Liver (tissue), 9 donors: ENCODE measurements around the gene KCNC4. TPM values are rescaled to one million over a fixed set of nuclear protein-coding genes. Genes with fewer than 3 reads are reported as not detected.

Source experiments
- DNase-seq: peaks from one replicate; pipeline ENCODE4 v3.0.0-alpha.2; 2017; ENCODE audit warnings: low spot score
- H3K27ac ChIP-seq, 2 donors: one replicate each; pipeline ENCODE4 v1.7.0; 2013; ENCODE audit warnings: inconsistent platforms in 2 of 2, low read length in 2 of 2, control low read depth in 1 of 2, low read depth in 1 of 2, mild to moderate bottlenecking in 1 of 2
- H3K27me3 ChIP-seq, 4 donors: one replicate each; pipeline versions ENCODE4 v1.6.1 to v1.7.0; 2013; ENCODE audit warnings: low read length in 3 of 4, inconsistent platforms in 1 of 4, mild to moderate bottlenecking in 1 of 4, moderate library complexity in 1 of 4; ENCODE audit not compliant: control insufficient read depth in 4 of 4, insufficient read depth in 4 of 4
- H3K36me3 ChIP-seq, 4 donors: one replicate each; pipeline versions ENCODE4 v1.6.1 to v1.7.0; 2013; ENCODE audit warnings: low read length in 3 of 4, mild to moderate bottlenecking in 3 of 4, low read depth in 1 of 4, moderate library complexity in 1 of 4; ENCODE audit not compliant: control insufficient read depth in 4 of 4, insufficient read depth in 3 of 4
- H3K4me1 ChIP-seq, 4 donors: one replicate each; pipeline versions ENCODE4 v1.6.1 to v1.7.0; 2013; ENCODE audit warnings: low read length in 3 of 4, mild to moderate bottlenecking in 3 of 4, moderate library complexity in 1 of 4; ENCODE audit not compliant: control insufficient read depth in 4 of 4, insufficient read depth in 4 of 4
- H3K4me3 ChIP-seq, 3 donors: one replicate each; pipeline versions ENCODE4 v1.6.1 to v1.7.0; 2013; ENCODE audit warnings: low read length in 3 of 3, control low read depth in 1 of 3, low read depth in 1 of 3, mild to moderate bottlenecking in 1 of 3
- H3K9ac ChIP-seq, 2 donors: one replicate each; pipeline ENCODE4 v1.7.0; 2013; ENCODE audit warnings: low read length in 2 of 2, mild to moderate bottlenecking in 2 of 2, moderate library complexity in 2 of 2, control low read depth in 1 of 2, low read depth in 1 of 2
- H3K9me3 ChIP-seq, 4 donors: one replicate each; pipeline versions ENCODE4 v1.6.1 to v1.7.0; 2013; ENCODE audit warnings: low read length in 3 of 4; ENCODE audit not compliant: control insufficient read depth in 4 of 4
- ATF3 ChIP-seq: IDR thresholded peaks from 2 replicates; pipeline ENCODE4 v1.6.1; 2016; ENCODE audit warnings: antibody characterized with exemption
- CTCF ChIP-seq: fragments of 150-350 bp; IDR thresholded peaks from 2 replicates; pipeline ENCODE4 v1.5.1; 2017; ENCODE audit warnings: improper control_type of control experiment, low read depth, low read length; ENCODE audit not compliant: missing input control
- EGR1 ChIP-seq, 2 donors: IDR thresholded peaks; 2 replicates each; pipeline ENCODE4 v1.6.1; 2016 to 2018; ENCODE audit warnings: antibody characterized with exemption in 2 of 2, low read depth in 2 of 2
- FOXA1 ChIP-seq: IDR thresholded peaks from 2 replicates; pipeline ENCODE4 v1.6.1; 2016; ENCODE audit warnings: antibody characterized with exemption
- FOXA2 ChIP-seq: IDR thresholded peaks from 2 replicates; pipeline ENCODE4 v1.6.1; 2016; ENCODE audit warnings: antibody characterized with exemption
- GABPA ChIP-seq, 2 donors: IDR thresholded peaks in 1 of 2; conservative IDR thresholded peaks in 1 of 2; 2 replicates each; pipeline ENCODE4 v1.6.1; 2016; ENCODE audit warnings: antibody characterized with exemption in 2 of 2, mild to moderate bottlenecking in 1 of 2, moderate library complexity in 1 of 2
- HNF4A ChIP-seq, 2 donors: conservative IDR thresholded peaks; 2 replicates each; pipeline ENCODE4 v1.6.1; 2016; ENCODE audit warnings: antibody characterized with exemption in 2 of 2, mild to moderate bottlenecking in 2 of 2
- HNF4G ChIP-seq: IDR thresholded peaks from 2 replicates; pipeline ENCODE4 v1.6.1; 2016; ENCODE audit warnings: antibody characterized with exemption
- JUND ChIP-seq, 2 donors: IDR thresholded peaks; 2 replicates each; pipeline ENCODE4 v1.6.1; 2016; ENCODE audit warnings: antibody characterized with exemption in 2 of 2
- MAX ChIP-seq: IDR thresholded peaks from 2 replicates; pipeline ENCODE4 v1.6.1; 2016; ENCODE audit warnings: antibody characterized with exemption
- NR2F2 ChIP-seq: IDR thresholded peaks from 2 replicates; pipeline ENCODE4 v1.6.1; 2016; ENCODE audit warnings: antibody characterized with exemption
- RAD21 ChIP-seq, 2 donors: IDR thresholded peaks; 2 replicates each; pipeline ENCODE4 v1.6.1; 2016; ENCODE audit warnings: antibody characterized with exemption in 2 of 2, mild to moderate bottlenecking in 2 of 2
- REST ChIP-seq: IDR thresholded peaks from 2 replicates; pipeline ENCODE4 v1.6.1; 2016; ENCODE audit warnings: antibody characterized with exemption, mild to moderate bottlenecking
- RXRA ChIP-seq, 2 donors: IDR thresholded peaks; 2 replicates each; pipeline ENCODE4 v1.6.1; 2017 to 2018; ENCODE audit warnings: antibody characterized with exemption in 2 of 2, mild to moderate bottlenecking in 1 of 2
- SP1 ChIP-seq: IDR thresholded peaks from 2 replicates; pipeline ENCODE4 v1.6.1; 2018; ENCODE audit warnings: antibody characterized with exemption, mild to moderate bottlenecking
- TAF1 ChIP-seq: conservative IDR thresholded peaks from 2 replicates; pipeline ENCODE4 v1.6.1; 2016; ENCODE audit warnings: antibody characterized with exemption, mild to moderate bottlenecking
- YY1 ChIP-seq: IDR thresholded peaks from 2 replicates; pipeline ENCODE4 v1.6.1; 2016; ENCODE audit warnings: antibody characterized with exemption, mild to moderate bottlenecking
- ZBTB33 ChIP-seq: IDR thresholded peaks from 2 replicates; pipeline ENCODE4 v1.6.1; 2016; ENCODE audit warnings: antibody characterized with exemption
- WGBS: extraction: QIAGEN DNeasy Blood & Tissue Kit; methylation state at CpG from one replicate; pipeline ENCODE4 v1.1.7; 2013; 5-methylcytosine and 5-hydroxymethylcytosine counted together
- polyA plus RNA-seq, 2 donors: library from polyadenylated mRNA; stranded (reverse) in 1 of 2; unstranded in 1 of 2; fragments of 200-250 nt in 1 of 2; fragments of >200 nt in 1 of 2; fragmentation: Nextera tagmentation in 1 of 2; extraction: Ambion mirVana in 1 of 2; gene quantifications; one replicate each; pipeline versions ENCODE4 v1.2.1 to v1.2.3, GENCODE V29; 2013 to 2015
- total RNA-seq, 2 donors: library from RNA; depleted of rRNA; stranded (reverse); fragments of >200 nt; gene quantifications; one replicate each; pipeline ENCODE4 v1.2.3, GENCODE V29; 2014
- donor health status: healthy.
- donor health status: healthy.
- donor health status: healthy.
- donor health status: healthy.
- donor health status: healthy.

Gene KCNC4
- total and polyA plus RNA-seq, 4 donors = 0.46 to 2.5 (median 1.5) TPM

GRCh38 chr1:110184446-110184845 is 25.7 kb upstream of the KCNC4 start:
- Histone ChIP-seq H3K4me3 (no peak overlapping the region), H3K9ac (no peak overlapping the region)
- no peak for TF ChIP-seq HNF4G
- no peak for TF ChIP-seq ZBTB33
- TF ChIP-seq ATF3 = no peak

GRCh38 chr1:110185181-110185580 is 24.9 kb upstream of the KCNC4 start:
- 66% methylated on average over 10 of the region's 10 CpGs for WGBS
- DNase-seq = no peak

More at GRCh38 chr1:110184446-110184845, 25.7 kb upstream of the KCNC4 start:
- Histone ChIP-seq H3K27ac (no peak overlapping the region), H3K4me1 (no peaks in the 10 kb centered on the region), H3K9me3 (no peaks in the 10 kb centered on the region), H3K27me3 (peaks cover 0 to 4% (median 0%) of the 10 kb centered on the region in 4 donors), H3K36me3 (no peaks in the 10 kb centered on the region)
- DNase-seq = peak; percentile 54
- 53% methylated on average over 5 of the region's 5 CpGs for WGBS

More at GRCh38 chr1:110185181-110185580, 24.9 kb upstream of the KCNC4 start:
- no peak for TF ChIP-seq EGR1 (IDR thresholded peaks at IDR 0.05; ENCODE audit: low read depth in 2 of 2)
- TF ChIP-seq GABPA (IDR thresholded peaks at IDR 0.05 in 1 of 2, conservative IDR thresholded peaks at IDR 0.05 in 1 of 2) = no peak
- no peak for TF ChIP-seq HNF4A (conservative IDR thresholded peaks at IDR 0.05)
- no peak for TF ChIP-seq ZBTB33
- no peak for TF ChIP-seq HNF4G
- TF ChIP-seq SP1 = no peak
- no peak for TF ChIP-seq YY1
- no peak for TF ChIP-seq REST
- no peak for TF ChIP-seq MAX
- no peak for TF ChIP-seq TAF1
- TF ChIP-seq NR2F2 = no peak
- TF ChIP-seq RXRA (IDR thresholded peaks at IDR 0.05) = no peak
- no peak for TF ChIP-seq FOXA2
- no peak for TF ChIP-seq RAD21 (IDR thresholded peaks at IDR 0.05)
- TF ChIP-seq ATF3 = no peak
- TF ChIP-seq CTCF = no peak
- TF ChIP-seq FOXA1 = no peak
- no peak for TF ChIP-seq JUND (IDR thresholded peaks at IDR 0.05)
- Histone ChIP-seq H3K9ac (no peak overlapping the region), H3K36me3 (no peaks in the 10 kb centered on the region), H3K9me3 (no peaks in the 10 kb centered on the region), H3K4me3 (no peak overlapping the region), H3K27me3 (peaks cover 0 to 4% (median 0%) of the 10 kb centered on the region in 4 donors), H3K4me1 (peaks cover 0 to under 1% (median 0%) of the 10 kb centered on the region in 4 donors), H3K27ac (no peak overlapping the region)
